K562 (cell line): Measurements from ENCODE around the gene RNF31. TPM values are rescaled to one million over a fixed set of nuclear protein-coding genes. Genes with fewer than 3 reads are reported as not detected.
A peak's percentile ranks its signal among the peaks of the same experiment; 100 is the strongest.

Experiments
- BRCA1 ChIP-seq, 2 experiments: fragments of 450-650 bp in 1 of 2; sonication (generic) in 1 of 2; formaldehyde crosslinking in 1 of 2; IDR thresholded peaks; 2 replicates each; pipeline versions ENCODE4 v1.5.0 to v1.6.1; 2017 to 2020; ENCODE audit warnings: mild to moderate bottlenecking in 1 of 2, missing genetic modification reagents in 1 of 2
- BRF1 ChIP-seq: IDR thresholded peaks from 3 replicates; pipeline ENCODE4 v1.6.1; 2011; ENCODE audit warnings: borderline replicate concordance, mild to moderate bottlenecking; ENCODE audit not compliant: insufficient read length; ENCODE audit errors: extremely low read depth
- CHCHD3 ChIP-seq: fragments of 250-450 bp; sonication (Bioruptor Pico); IDR thresholded peaks from 2 replicates; pipeline ENCODE4 v2.1.2; 2022; ENCODE audit warnings: mild to moderate bottlenecking
- EZH2 ChIP-seq: IDR thresholded peaks from 2 replicates; pipeline ENCODE4 v1.6.1; 2012; ENCODE audit warnings: low read depth, mild to moderate bottlenecking, inconsistent platforms, low read length, borderline replicate concordance
- GATAD2B ChIP-seq: fragments of 450-650 bp; IDR thresholded peaks from 2 replicates; pipeline ENCODE4 v1.6.1; 2017; ENCODE audit warnings: mild to moderate bottlenecking, borderline replicate concordance
- RBFOX2 ChIP-seq: fragments of 200-400 bp; formaldehyde crosslinking; IDR thresholded peaks from 2 replicates; pipeline ENCODE4 v1.6.1; 2017; ENCODE audit warnings: low read depth, mild to moderate bottlenecking, low read length, moderate library complexity
- TAF9B ChIP-seq: fragments of 450-650 bp; IDR thresholded peaks from 2 replicates; pipeline ENCODE4 v1.6.1; 2018; ENCODE audit warnings: mild to moderate bottlenecking; ENCODE audit not compliant: partially characterized antibody
- TARDBP ChIP-seq: fragments of 450-650 bp; IDR thresholded peaks from 2 replicates; pipeline ENCODE4 v1.6.1; 2016
- polyA plus RNA-seq, 8 experiments: library from polyadenylated mRNA; depleted of rRNA in 4 of 8; stranded (reverse) in 5 of 8; unstranded in 3 of 8; fragments of >200 nt; fragmentation: Nextera tagmentation in 2 of 8; fragmentation: Illumina TruSeq in 1 of 8; extraction: Ambion mirVana in 2 of 8; extraction: Trizol in 1 of 8; gene quantifications; 2 replicates each; pipeline versions ENCODE4 v1.2.1 to v1.2.3, GENCODE V29; 2011 to 2014; ENCODE audit warnings: inconsistent platforms in 1 of 8, missing spikeins in 1 of 8
- total RNA-seq, 7 experiments: library from RNA; depleted of rRNA in 6 of 7; stranded (reverse); fragments of >200 nt in 6 of 7; fragmentation: Illumina TruSeq in 2 of 7; extraction: Trizol in 2 of 7; gene quantifications; 2 replicates each; pipeline versions ENCODE4 v1.2.1 to v1.2.3, GENCODE V29; 2011 to 2021; ENCODE audit warnings: low replicate concordance in 1 of 7
- TF ChIP-seq, protein P1 (sequence below): fragments of 450-650 bp; IDR thresholded peaks from 2 replicates; pipeline ENCODE4 v1.6.1; 2016; ENCODE audit warnings: low read depth
- TF ChIP-seq, protein P2 (sequence below): fragments of 450-650 bp; IDR thresholded peaks from 2 replicates; pipeline ENCODE4 v1.7.1; 2018; ENCODE audit warnings: mild to moderate bottlenecking, low read depth; ENCODE audit not compliant: partially characterized antibody
- TF ChIP-seq, protein P3 (sequence below): sonication (generic); formaldehyde crosslinking; IDR thresholded peaks from 2 replicates; pipeline ENCODE4 v1.8.1; 2023; ENCODE audit warnings: mild to moderate bottlenecking, missing genetic modification reagents, moderate library complexity
- TF ChIP-seq, protein P4 (sequence below): IDR thresholded peaks from 2 replicates; pipeline ENCODE4 v1.6.1; 2011; ENCODE audit warnings: borderline replicate concordance, low read depth, mild to moderate bottlenecking, moderate library complexity, low read length; ENCODE audit not compliant: insufficient read depth, poor library complexity, severe bottlenecking

The RNF31 gene
- total and polyA plus RNA-seq, 9 of the 15 experiments (the other 6 are each of a cell fraction or from before 2014, with no cell fraction given) = 3.1 to 47.6 (median 19.1) TPM

DNA sequence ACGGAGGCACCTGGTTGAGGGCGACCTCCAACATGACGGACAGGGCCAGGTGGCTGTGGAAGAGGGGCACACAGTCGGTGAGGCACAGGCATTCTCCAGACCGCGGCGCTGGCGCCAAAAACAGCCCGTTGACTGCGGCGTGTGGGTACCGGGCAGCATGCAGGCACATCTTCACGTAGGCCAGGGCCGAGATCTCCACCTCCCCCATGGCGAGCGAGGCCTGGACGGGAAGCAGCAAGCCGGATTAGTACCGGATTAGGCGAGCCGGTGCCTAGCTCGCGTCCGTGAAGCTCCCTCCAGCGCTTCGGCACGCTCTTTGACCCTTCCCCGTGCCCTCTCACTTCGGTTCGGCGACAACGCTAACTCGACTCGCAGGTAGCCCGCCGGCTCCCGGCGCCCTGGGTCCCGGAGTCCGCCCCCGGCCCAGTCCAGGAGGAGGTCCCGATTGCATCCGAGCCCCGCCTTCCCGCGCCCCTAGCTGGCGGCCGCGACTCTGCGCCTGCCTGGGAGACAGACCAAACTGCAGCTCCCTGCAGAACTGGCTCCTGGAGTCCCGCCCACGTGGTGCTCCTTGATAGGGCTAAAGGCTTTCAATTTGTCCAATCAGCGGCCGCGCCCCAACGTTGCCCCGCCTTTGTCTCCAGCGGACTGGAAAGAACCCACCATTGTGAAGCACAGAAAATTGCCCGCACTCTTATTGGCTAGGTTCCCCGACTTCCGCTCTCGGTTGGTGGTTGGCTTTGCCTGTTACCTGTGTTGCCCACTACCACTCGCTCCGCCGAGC lies 6.0 kb upstream of the RNF31 start, which contains the start of gene EMC9 (continued):
- TF ChIP-seq, protein P1, sequence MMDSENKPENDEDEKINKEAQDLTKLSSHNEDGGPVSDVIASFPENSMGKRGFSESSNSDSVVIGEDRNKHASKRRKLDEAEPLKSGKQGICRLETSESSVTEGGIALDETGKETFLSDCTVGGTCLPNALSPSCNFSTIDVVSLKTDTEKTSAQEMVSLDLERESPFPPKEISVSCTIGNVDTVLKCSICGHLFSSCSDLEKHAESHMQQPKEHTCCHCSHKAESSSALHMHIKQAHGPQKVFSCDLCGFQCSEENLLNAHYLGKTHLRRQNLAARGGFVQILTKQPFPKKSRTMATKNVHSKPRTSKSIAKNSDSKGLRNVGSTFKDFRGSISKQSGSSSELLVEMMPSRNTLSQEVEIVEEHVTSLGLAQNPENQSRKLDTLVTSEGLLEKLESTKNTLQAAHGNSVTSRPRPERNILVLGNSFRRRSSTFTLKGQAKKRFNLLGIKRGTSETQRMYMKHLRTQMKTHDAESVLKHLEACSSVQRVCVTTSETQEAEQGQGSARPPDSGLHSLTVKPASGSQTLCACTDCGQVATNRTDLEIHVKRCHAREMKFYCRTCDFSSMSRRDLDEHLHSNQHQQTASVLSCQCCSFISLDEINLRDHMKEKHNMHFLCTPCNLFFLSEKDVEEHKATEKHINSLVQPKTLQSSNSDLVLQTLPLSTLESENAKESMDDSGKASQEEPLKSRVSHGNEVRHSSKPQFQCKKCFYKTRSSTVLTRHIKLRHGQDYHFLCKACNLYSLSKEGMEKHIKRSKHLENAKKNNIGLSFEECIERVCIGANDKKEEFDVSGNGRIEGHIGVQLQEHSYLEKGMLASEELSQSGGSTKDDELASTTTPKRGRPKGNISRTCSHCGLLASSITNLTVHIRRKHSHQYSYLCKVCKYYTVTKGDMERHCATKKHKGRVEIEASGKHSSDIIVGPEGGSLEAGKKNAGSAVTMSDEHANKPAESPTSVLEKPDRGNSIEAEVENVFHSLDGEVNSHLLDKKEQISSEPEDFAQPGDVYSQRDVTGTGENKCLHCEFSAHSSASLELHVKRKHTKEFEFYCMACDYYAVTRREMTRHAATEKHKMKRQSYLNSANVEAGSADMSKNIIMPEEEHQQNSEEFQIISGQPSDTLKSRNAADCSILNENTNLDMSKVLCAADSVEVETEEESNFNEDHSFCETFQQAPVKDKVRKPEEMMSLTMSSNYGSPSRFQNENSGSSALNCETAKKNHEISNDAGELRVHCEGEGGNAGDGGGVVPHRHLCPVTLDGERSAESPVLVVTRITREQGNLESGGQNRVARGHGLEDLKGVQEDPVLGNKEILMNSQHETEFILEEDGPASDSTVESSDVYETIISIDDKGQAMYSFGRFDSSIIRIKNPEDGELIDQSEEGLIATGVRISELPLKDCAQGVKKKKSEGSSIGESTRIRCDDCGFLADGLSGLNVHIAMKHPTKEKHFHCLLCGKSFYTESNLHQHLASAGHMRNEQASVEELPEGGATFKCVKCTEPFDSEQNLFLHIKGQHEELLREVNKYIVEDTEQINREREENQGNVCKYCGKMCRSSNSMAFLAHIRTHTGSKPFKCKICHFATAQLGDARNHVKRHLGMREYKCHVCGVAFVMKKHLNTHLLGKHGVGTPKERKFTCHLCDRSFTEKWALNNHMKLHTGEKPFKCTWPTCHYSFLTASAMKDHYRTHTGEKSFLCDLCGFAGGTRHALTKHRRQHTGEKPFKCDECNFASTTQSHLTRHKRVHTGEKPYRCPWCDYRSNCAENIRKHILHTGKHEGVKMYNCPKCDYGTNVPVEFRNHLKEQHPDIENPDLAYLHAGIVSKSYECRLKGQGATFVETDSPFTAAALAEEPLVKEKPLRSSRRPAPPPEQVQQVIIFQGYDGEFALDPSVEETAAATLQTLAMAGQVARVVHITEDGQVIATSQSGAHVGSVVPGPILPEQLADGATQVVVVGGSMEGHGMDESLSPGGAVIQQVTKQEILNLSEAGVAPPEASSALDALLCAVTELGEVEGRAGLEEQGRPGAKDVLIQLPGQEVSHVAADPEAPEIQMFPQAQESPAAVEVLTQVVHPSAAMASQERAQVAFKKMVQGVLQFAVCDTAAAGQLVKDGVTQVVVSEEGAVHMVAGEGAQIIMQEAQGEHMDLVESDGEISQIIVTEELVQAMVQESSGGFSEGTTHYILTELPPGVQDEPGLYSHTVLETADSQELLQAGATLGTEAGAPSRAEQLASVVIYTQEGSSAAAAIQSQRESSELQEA = no peak; the same call in 1 of the 2 replicates
- TF ChIP-seq TAF9B (no peak), BRCA1 (IDR thresholded peaks at IDR 0.05) (no peak), BRCA1 (CRISPR knock-in tag; IDR thresholded peaks at IDR 0.05) (no peak), TARDBP (no peak), GATAD2B (no peak), EZH2 (no peak), CHCHD3 (CRISPR knock-in tag) (no peak), RBFOX2 (peak; percentile 92), BRF1 (no peak)
- TF ChIP-seq, protein P2, sequence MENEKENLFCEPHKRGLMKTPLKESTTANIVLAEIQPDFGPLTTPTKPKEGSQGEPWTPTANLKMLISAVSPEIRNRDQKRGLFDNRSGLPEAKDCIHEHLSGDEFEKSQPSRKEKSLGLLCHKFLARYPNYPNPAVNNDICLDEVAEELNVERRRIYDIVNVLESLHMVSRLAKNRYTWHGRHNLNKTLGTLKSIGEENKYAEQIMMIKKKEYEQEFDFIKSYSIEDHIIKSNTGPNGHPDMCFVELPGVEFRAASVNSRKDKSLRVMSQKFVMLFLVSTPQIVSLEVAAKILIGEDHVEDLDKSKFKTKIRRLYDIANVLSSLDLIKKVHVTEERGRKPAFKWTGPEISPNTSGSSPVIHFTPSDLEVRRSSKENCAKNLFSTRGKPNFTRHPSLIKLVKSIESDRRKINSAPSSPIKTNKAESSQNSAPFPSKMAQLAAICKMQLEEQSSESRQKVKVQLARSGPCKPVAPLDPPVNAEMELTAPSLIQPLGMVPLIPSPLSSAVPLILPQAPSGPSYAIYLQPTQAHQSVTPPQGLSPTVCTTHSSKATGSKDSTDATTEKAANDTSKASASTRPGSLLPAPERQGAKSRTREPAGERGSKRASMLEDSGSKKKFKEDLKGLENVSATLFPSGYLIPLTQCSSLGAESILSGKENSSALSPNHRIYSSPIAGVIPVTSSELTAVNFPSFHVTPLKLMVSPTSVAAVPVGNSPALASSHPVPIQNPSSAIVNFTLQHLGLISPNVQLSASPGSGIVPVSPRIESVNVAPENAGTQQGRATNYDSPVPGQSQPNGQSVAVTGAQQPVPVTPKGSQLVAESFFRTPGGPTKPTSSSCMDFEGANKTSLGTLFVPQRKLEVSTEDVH = no peak
- TF ChIP-seq, protein P3, sequence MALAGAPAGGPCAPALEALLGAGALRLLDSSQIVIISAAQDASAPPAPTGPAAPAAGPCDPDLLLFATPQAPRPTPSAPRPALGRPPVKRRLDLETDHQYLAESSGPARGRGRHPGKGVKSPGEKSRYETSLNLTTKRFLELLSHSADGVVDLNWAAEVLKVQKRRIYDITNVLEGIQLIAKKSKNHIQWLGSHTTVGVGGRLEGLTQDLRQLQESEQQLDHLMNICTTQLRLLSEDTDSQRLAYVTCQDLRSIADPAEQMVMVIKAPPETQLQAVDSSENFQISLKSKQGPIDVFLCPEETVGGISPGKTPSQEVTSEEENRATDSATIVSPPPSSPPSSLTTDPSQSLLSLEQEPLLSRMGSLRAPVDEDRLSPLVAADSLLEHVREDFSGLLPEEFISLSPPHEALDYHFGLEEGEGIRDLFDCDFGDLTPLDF (CRISPR knock-in tag) = no peak
- TF ChIP-seq, protein P4, sequence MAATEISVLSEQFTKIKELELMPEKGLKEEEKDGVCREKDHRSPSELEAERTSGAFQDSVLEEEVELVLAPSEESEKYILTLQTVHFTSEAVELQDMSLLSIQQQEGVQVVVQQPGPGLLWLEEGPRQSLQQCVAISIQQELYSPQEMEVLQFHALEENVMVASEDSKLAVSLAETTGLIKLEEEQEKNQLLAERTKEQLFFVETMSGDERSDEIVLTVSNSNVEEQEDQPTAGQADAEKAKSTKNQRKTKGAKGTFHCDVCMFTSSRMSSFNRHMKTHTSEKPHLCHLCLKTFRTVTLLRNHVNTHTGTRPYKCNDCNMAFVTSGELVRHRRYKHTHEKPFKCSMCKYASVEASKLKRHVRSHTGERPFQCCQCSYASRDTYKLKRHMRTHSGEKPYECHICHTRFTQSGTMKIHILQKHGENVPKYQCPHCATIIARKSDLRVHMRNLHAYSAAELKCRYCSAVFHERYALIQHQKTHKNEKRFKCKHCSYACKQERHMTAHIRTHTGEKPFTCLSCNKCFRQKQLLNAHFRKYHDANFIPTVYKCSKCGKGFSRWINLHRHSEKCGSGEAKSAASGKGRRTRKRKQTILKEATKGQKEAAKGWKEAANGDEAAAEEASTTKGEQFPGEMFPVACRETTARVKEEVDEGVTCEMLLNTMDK = peak; percentile 52
